SJSA1 (cell line): ENCODE results near the gene SDSL. TPM values are rescaled to one million over a fixed set of nuclear protein-coding genes. Genes with fewer than 3 reads are reported as not detected.

ENCODE experiments used
- DNase-seq, 2 experiments: peaks; one replicate each; pipeline ENCODE4 v3.0.0-alpha.2; 2015 to 2020; ENCODE audit warnings: low spot score in 2 of 2, low read depth in 1 of 2
- H3K27ac ChIP-seq: fragments of 250-450 bp; sonication (Bioruptor Pico); 2 replicates; pipeline ENCODE4 v1.5.1; 2020; ENCODE audit warnings: mild to moderate bottlenecking, moderate library complexity
- H3K27me3 ChIP-seq: fragments of 250-450 bp; sonication (Bioruptor Pico); replicated peaks from 2 replicates; pipeline ENCODE4 v1.5.1; 2020; ENCODE audit warnings: mild to moderate bottlenecking, moderate library complexity
- H3K36me3 ChIP-seq: fragments of 250-450 bp; sonication (Bioruptor Pico); 2 replicates; pipeline ENCODE4 v1.5.1; 2020; ENCODE audit warnings: mild to moderate bottlenecking
- H3K4me1 ChIP-seq: fragments of 250-450 bp; sonication (Bioruptor Pico); replicated peaks from 2 replicates; pipeline ENCODE4 v1.6.1; 2021; ENCODE audit warnings: mild to moderate bottlenecking
- H3K4me3 ChIP-seq: fragments of 250-450 bp; sonication (Bioruptor Pico); 2 replicates; pipeline ENCODE4 v1.5.1; 2020; ENCODE audit warnings: mild to moderate bottlenecking
- H3K9me3 ChIP-seq: fragments of 250-450 bp; sonication (Bioruptor Pico); replicated peaks from 2 replicates; pipeline ENCODE4 v1.5.1; 2020; ENCODE audit warnings: mild to moderate bottlenecking
- total RNA-seq: library from RNA; depleted of rRNA; stranded (reverse); fragments of >200 nt; shearing (Covaris generic); gene quantifications from 2 replicates; pipeline ENCODE4 v1.2.3, GENCODE V29; 2014

Gene SDSL
- total RNA-seq, 1 experiment from 2014 or later: 7.7 TPM

DNA sequence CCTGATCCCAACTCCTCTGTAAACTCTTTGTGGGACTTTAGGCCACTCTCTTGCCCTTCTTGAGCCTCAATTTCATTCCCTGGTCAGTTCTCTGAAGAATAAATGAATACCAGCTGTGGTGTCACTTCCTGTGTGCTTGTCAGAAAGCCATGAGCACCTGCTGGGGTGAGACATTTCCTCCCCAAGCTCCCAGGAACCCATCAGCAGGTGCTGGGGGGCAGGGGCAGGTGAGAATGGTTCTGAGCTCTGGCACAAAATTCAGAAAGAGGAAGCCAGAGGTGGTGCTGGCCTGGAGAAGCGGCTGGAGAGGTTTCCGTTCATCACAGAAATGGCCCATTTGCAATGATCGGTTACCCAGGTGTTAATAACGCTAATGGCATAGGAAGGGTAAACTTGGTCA, 34.6 kb downstream of the SDSL start:
- no peaks in the 10 kb centered on the region for H3K4me1 ChIP-seq
- DNase-seq: no peak
- H3K36me3 ChIP-seq: no peaks in the 10 kb centered on the region

DNA sequence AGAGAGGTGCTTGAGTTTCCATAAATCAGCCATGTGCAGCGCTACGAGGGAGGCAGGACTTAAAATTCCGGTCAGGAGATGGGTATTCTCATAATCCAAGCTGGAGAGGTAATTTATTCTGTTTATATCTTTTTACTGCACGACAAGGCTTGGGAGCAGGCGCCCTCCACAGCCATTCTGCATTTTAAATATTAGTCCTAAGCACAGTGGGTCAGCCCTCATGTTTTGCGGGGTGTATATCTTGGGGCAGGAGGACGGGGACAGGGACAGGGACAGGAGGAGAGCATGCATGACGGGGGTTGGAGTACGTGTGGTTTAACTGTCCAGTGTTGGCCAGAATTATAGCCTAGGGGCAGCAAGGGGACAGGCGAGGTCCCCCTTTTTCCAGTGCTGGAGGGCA, 35.0 kb downstream of the SDSL start:
- Histone ChIP-seq H3K4me3 (no peak overlapping the region), H3K36me3 (no peaks in the 10 kb centered on the region), H3K27ac (no peak overlapping the region), H3K9me3 (no peaks in the 10 kb centered on the region), H3K4me1 (0 out of 2 replicates have a peak, but pooled peaks cover 2% of the 10 kb centered on the region), H3K27me3 (peaks cover 26% of the 10 kb centered on the region)
- no peak for DNase-seq

More for the DNA sequence above, 34.6 kb downstream of the SDSL start:
- Histone ChIP-seq H3K27me3 (peaks cover 22% of the 10 kb centered on the region), H3K4me3 (no peak overlapping the region), H3K9me3 (no peaks in the 10 kb centered on the region), H3K27ac (no peak overlapping the region)

DNA sequence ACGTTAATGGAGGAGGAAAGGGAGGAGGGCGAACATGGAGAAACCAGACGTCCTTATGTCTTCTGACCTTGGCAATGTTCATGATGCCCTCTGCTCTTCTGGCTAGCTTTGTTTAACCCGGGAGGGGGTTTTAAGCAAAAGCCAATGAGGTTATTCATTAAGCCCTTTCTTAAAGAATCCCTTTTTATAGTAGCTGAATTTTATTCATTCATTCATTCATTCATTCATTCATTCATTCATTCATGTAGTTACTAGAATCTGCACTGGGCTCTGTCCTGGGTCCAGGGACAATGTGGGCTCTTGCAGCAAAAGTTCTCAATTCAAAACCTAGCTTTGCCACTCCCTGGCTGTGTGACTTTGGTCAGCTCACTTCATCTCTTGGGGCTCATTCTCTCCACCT, 35.5 kb downstream of the SDSL start:
- no peak overlapping the region for H3K4me3 ChIP-seq
- H3K27me3 ChIP-seq: peaks cover 30% of the 10 kb centered on the region
- no peaks in the 10 kb centered on the region for H3K36me3 ChIP-seq
- 0 out of 2 replicates have a peak, but pooled peaks cover 5% of the 10 kb centered on the region for H3K4me1 ChIP-seq
- no peak overlapping the region for H3K27ac ChIP-seq
- no peaks in the 10 kb centered on the region for H3K9me3 ChIP-seq
- no peak for DNase-seq

DNA sequence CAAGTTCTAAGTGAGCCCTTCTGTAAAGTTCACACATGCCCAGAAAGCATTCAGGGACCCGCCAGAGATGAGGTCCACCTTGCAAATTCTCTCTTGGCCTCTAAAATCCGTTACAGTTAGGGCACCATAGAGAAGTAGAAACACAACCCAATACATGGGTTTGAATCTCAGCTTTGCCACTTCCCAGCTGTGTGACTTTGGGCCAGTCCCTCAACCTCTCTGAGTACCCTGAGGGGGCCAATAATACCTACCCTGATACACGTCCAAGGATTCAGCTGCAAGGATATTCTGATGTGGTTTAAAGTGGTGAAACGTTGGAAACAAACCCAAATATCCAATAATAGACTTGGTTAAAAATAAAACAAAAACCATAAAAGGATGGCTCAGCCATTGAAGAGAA, 37.8 kb downstream of the SDSL start:
- H3K27ac ChIP-seq: no peak overlapping the region
- H3K27me3 ChIP-seq: peaks cover 52% of the 10 kb centered on the region
- no peaks in the 10 kb centered on the region for H3K36me3 ChIP-seq
- H3K4me3 ChIP-seq: no peak overlapping the region
- no peak for DNase-seq
- peaks cover 13% of the 10 kb centered on the region for H3K4me1 ChIP-seq
- H3K9me3 ChIP-seq: 0 out of 2 replicates have a peak, but pooled peaks cover 3% of the 10 kb centered on the region

DNA sequence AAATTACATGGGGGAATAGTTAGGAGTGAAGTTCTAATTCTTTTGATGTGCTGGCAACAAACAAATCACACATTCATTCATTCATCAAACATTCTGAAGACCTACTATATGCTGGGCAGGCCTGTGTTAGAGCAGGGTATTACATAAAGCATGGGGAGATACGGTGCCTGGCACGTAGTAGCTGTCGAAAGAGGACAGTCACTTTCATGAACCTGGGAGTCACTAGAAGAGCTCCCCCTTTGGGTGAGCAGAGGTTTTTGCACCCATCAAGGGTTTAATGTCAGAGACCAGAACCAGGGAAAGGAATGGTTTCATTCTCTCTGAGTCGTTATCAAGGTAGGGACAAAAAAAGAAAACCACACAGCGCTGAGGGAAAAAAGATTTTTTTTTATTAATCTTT, 39.5 kb downstream of the SDSL start:
- Histone ChIP-seq H3K4me3 (no peak overlapping the region), H3K27me3 (peaks cover 65% of the 10 kb centered on the region), H3K4me1 (peaks cover 16% of the 10 kb centered on the region), H3K27ac (no peak overlapping the region), H3K9me3 (0 out of 2 replicates have a peak, but pooled peaks cover 3% of the 10 kb centered on the region), H3K36me3 (no peaks in the 10 kb centered on the region)
- no peak for DNase-seq

DNA sequence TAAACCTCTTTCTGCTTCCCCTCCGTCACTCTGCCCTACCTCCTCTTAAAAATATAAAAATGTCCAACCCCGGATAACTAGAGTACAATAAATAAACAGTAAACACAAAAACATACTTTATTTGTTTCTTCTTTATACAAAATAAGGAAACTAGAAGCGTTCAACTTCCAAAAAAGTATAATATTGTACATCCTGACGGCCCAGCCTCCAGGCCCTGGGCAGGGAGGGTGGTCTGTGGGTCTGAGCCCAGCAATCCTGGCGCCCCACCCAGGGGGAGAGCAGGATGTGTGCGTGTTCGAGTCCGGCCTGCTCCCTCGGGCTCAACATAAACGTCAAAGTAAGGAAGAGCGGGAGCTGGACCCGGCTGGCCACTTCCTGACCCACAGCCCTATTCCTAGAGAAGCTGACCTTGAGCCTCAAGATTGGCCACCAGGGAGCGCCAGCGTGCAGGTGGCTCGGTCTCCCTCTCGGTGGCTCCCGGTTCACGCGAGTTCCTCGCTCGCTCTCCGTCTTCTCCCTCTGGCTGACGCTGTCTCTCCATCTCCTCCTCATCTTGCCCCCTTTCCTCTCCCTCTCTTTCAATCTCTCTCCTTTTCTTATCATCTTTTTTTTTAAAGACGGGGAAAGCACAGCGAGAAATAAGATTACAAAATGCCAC, 40.1 kb downstream of the SDSL start:
- DNase-seq: peak; percentile 70 to 78
- H3K4me3 ChIP-seq: no peak overlapping the region
- H3K4me1 ChIP-seq: peaks cover 17% of the 10 kb centered on the region
- H3K27me3 ChIP-seq: peaks cover 71% of the 10 kb centered on the region
- 0 out of 2 replicates have a peak, but pooled peaks cover 3% of the 10 kb centered on the region for H3K9me3 ChIP-seq
- no peak overlapping the region for H3K27ac ChIP-seq
- no peaks in the 10 kb centered on the region for H3K36me3 ChIP-seq

DNA sequence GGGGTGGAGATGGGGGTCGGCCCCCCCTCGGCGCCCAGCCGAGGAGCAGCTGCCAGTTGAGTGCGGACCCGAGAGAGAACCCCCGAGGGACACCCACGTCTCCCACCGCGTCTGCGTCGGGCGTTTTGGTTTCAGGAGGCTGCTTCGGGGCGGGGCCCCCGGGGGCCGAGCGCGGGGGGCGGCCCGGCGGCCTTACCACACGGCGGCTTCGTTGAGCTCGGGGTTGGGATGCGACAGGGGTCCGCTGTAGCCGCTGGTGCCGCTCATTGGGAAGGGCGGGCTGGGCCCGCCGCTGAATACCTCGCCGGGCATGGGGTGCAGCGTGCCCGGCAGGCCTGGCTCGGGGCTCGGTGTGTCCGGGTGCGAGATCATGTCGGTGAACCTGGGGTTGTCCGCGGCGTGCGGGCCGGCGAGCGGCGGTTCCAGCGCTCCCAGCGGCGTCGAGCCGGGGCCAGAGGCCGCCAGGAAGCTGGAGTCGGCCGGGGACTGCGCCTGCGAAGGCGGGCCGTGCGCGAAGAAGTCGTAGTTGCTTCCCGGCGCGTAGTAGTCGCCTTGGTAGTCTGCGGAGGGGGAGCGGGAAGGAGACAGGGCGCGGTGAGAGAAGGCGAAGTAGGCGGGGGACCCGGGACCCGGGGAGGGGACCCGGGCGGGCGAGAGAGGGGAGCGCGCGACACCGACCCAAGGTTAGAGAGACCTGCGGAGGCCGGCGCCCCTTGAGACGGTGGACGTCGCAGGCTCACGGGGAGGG, 41.0 kb downstream of the SDSL start:
- peaks cover 77% of the 10 kb centered on the region for H3K27me3 ChIP-seq
- H3K36me3 ChIP-seq: no peaks in the 10 kb centered on the region
- H3K4me3 ChIP-seq: no peak overlapping the region
- peaks cover 27% of the 10 kb centered on the region for H3K4me1 ChIP-seq
- 0 out of 2 replicates have a peak, but pooled peaks cover 3% of the 10 kb centered on the region for H3K9me3 ChIP-seq
- H3K27ac ChIP-seq: no peak overlapping the region
- DNase-seq: no peak

DNA sequence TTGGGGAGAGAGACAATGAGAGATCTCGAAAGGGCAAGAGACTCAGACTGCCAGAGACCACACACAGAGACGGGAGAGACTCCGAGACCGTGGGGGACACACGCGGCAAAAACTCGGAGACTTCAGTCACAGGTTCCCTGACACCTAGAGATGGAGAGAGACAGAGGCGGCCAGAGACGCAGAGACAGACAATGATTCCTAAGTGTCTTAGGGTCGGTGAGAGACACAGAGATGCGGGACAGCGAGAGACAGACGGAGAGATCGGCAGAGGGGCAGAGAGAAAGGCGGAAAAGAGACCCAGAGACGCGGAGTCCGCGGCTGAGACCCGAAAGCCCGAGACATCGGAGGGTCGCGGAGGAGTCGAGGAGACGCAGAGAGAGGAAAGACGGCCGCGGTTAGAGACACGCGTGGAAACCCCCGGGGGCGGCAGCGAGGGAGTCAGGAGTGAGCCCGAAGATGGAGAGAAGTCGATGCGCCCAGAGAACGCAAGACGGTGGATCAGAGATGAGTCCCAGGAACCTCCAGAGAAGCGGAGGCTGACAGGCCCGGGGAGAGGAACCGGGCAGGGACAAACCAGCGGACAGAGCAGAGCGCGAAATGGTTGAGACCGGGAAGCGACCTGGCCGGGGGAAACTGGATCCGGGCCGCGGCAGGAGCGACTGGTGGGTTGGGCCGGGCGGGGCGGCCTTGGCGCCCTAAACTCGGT, 41.7 kb downstream of the SDSL start:
- Histone ChIP-seq H3K4me1 (peaks cover 27% of the 10 kb centered on the region), H3K27me3 (peaks cover 84% of the 10 kb centered on the region), H3K27ac (no peak overlapping the region), H3K4me3 (no peak overlapping the region), H3K9me3 (0 out of 2 replicates have a peak, but pooled peaks cover 3% of the 10 kb centered on the region), H3K36me3 (no peaks in the 10 kb centered on the region)
- DNase-seq: no peak

DNA sequence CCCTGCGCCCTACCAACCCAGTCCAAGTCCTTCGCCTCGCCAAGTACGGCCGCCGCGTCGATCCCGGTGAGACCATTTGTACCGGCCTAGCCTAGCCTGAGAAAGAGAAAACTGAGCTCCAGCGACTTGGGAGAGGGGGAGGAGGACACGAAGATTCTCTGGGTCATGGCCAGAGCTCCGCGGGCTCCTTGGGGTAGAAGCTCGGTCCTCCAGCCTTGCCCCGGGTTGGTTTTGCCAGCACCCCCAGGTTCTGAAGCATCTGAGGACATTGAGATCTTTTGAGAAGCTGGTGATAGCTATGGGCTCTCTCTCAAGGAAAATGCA, 42.2 kb downstream of the SDSL start:
- DNase-seq: no peak
- Histone ChIP-seq H3K27me3 (peaks cover 89% of the 10 kb centered on the region), H3K27ac (no peak overlapping the region)

DNA sequence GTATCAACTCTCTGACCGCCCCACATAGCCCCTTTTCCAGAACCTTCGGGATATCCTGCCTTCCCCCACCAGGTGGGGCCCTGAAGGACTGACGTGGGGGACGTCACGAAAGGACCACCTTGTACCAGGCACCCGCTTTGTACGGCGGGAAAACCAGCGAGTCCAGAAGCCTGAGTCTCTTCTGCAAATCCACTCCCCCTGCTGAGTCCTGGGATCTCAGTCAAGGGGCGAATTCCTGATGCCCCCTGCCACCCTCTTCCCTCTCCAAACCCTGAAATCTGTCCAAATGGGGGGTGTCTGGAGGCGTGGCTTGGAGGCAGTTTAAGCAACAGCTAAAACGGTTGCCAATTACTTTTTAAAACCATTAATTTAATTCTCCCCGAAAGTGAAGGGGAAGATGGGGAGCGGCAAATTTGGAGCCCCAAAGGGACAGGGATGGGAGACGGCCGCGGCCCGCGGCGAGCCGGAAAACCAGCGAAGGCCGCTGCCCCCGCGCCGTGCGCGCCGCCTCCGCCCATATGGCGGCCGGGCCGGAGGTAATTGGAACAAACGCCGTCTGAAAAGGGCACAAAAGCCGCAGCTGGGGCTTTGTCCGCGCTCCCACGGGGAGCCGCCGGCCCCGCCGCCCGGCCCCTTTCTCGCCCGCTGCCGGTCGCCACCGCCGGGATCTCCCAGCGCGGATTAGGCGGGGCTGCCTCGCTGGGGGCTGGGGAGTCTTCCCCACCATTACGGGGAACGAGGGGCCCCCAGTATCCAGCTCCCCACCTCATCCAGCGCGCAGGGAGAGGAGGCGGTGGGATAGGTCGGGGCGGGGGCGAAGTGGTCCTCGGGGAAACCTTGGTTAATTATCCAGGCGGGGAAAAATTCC, 42.9 kb downstream of the SDSL start:
- no peak for DNase-seq
- peaks cover 27% of the 10 kb centered on the region for H3K4me1 ChIP-seq
- H3K4me3 ChIP-seq: no peak overlapping the region
- H3K36me3 ChIP-seq: no peaks in the 10 kb centered on the region
- no peak overlapping the region for H3K27ac ChIP-seq
- 0 out of 2 replicates have a peak, but pooled peaks cover 3% of the 10 kb centered on the region for H3K9me3 ChIP-seq
- H3K27me3 ChIP-seq: peaks cover 94% of the 10 kb centered on the region

More for the DNA sequence above, 42.2 kb downstream of the SDSL start:
- 0 out of 2 replicates have a peak, but pooled peaks cover 3% of the 10 kb centered on the region for H3K9me3 ChIP-seq
- H3K4me1 ChIP-seq: peaks cover 27% of the 10 kb centered on the region
- no peaks in the 10 kb centered on the region for H3K36me3 ChIP-seq
- H3K4me3 ChIP-seq: no peak overlapping the region

DNA sequence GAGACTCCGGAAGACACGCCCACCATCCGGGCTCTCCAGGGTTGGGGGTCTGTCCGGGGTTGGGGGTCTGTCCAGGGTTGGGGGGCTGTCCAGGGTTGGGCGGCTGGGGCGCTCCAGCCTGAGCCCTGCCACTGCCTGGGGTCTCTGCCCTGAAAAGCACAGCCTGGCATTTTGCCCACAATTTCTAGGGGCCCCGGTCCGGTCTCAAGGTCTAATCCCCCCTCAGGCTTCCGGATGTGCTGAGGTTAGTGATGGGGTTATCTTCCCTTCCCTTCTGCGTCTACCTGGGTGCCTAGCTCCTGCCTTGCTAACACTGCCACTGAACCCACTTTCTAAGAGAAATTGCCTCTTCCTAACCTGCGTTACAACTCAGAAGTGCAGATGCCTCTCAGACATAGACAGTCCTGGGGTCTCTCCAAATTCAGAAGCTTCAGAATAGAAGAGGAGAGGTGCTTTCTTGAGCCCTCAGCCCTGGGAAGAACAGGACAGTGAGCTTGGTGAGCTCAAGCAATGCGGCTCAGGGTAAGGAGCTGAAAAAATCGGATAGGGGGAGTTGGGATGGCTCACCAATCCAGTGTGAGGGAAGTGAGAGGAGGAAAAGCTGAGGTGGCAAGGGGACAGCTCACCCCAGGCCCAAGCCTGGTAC, 43.8 kb downstream of the SDSL start:
- H3K36me3 ChIP-seq: no peaks in the 10 kb centered on the region
- H3K9me3 ChIP-seq: 0 out of 2 replicates have a peak, but pooled peaks cover 3% of the 10 kb centered on the region
- peaks cover 98% of the 10 kb centered on the region for H3K27me3 ChIP-seq
- no peak for DNase-seq
- peaks cover 27% of the 10 kb centered on the region for H3K4me1 ChIP-seq
- H3K4me3 ChIP-seq: no peak overlapping the region
- H3K27ac ChIP-seq: no peak overlapping the region

DNA sequence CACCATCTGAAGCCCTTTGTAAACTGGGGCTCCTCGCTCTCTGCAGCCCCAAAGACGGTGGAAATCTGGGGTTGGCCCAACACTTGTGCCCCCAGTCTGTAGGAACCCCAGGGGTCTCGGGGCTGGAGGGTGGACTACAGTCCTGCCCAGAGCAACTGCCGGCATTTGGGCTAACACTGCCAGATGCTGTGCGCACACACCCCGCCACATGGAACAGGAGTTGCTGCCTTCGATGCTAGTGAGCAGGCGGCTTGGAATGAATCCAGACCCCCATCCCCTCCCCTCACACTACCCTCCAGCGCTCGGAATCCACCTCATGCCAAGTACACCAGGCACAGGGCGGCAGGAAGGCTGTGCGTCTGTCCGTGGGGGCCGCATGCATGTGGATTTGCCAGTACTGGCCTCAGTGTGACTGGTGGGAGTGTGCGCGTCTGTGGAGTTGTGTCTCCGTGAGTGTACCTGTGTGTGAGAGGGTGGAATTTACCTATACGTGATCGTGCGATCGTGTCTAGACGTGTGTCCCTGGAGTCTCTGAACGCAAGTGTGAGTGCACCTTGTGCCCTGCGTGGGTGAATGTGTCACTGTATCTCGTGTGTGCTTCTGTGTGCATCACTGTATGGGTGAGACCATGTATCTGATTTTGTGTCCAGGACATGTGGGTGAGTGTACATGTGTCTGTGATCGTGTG, 44.4 kb downstream of the SDSL start:
- H3K9me3 ChIP-seq: 0 out of 2 replicates have a peak, but pooled peaks cover 3% of the 10 kb centered on the region
- no peak for DNase-seq
- peaks cover 98% of the 10 kb centered on the region for H3K27me3 ChIP-seq
- H3K4me1 ChIP-seq: peaks cover 27% of the 10 kb centered on the region
- H3K4me3 ChIP-seq: no peak overlapping the region
- no peaks in the 10 kb centered on the region for H3K36me3 ChIP-seq
- no peak overlapping the region for H3K27ac ChIP-seq
